HEK293 (cell line): Measurements from ENCODE around the gene SARM1.
A peak's percentile ranks its signal among the peaks of the same experiment; 100 is the strongest.

Source experiments
- CTCF ChIA-PET: fragments of 350-600 bp; formaldehyde crosslinking; extraction: SDS; loops from one replicate; lab custom pipeline; 2021; ENCODE audit warnings: antibody characterized with exemption; lab: Yijun Ruan, JAX
- POLR2A ChIA-PET: fragments of 300-600 bp; formaldehyde crosslinking; extraction: SDS; loops from one replicate; lab custom pipeline; 2020; ENCODE audit warnings: antibody characterized with exemption, inconsistent platforms; lab: Yijun Ruan, JAX
- H3K27ac ChIP-seq: fragments of 200-500 bp; sonication (Bioruptor generic); 2 replicates; pipeline ENCODE4 v1.5.1; 2014; ENCODE audit warnings: low read depth, low read length, control low read depth, inconsistent platforms; ENCODE audit errors: extremely low read depth
- H3K36me3 ChIP-seq, 2 experiments: fragments of 200-500 bp in 1 of 2; sonication (Bioruptor generic) in 1 of 2; 1 replicate in 1 of 2; 2 replicates in 1 of 2; pipeline ENCODE4 v1.5.1; 2014 to 2017; ENCODE audit warnings: inconsistent platforms in 2 of 2, low read length in 2 of 2; ENCODE audit not compliant: control insufficient read depth in 2 of 2, insufficient read depth in 1 of 2
- H3K4me1 ChIP-seq: fragments of 200-500 bp; sonication (Bioruptor generic); 2 replicates; pipeline ENCODE4 v1.5.1; 2014; ENCODE audit warnings: mild to moderate bottlenecking, low read length, inconsistent platforms; ENCODE audit not compliant: control insufficient read depth, insufficient read depth
- H3K4me3 ChIP-seq: 2 replicates; pipeline ENCODE4 v1.5.1; 2011; ENCODE audit warnings: low read depth, mild to moderate bottlenecking, control low read depth, low read length, moderate library complexity
- H3K9me3 ChIP-seq: fragments of 200-500 bp; sonication (Bioruptor generic); 2 replicates; pipeline ENCODE4 v1.5.1; 2014; ENCODE audit warnings: low read depth, low read length, inconsistent platforms; ENCODE audit not compliant: control insufficient read depth, insufficient read depth
- BCL11B ChIP-seq: fragments of 450-650 bp; formaldehyde crosslinking; IDR thresholded peaks from 2 replicates; pipeline ENCODE4 v1.5.1; 2016; ENCODE audit warnings: low read depth, missing biosample characterization, missing genetic modification characterization
- CTCF ChIP-seq: fragments of 450-650 bp; formaldehyde crosslinking; IDR thresholded peaks from 2 replicates; pipeline ENCODE4 v1.5.1; 2016; ENCODE audit warnings: missing biosample characterization, missing genetic modification characterization
- EGR2 ChIP-seq: fragments of 450-650 bp; formaldehyde crosslinking; IDR thresholded peaks from 2 replicates; pipeline ENCODE4 v1.5.1; 2016; ENCODE audit warnings: low read depth, missing biosample characterization, missing genetic modification characterization
- GLIS2 ChIP-seq: fragments of 450-650 bp; formaldehyde crosslinking; IDR thresholded peaks from 2 replicates; pipeline ENCODE4 v1.5.1; 2016; ENCODE audit warnings: missing biosample characterization, missing genetic modification characterization
- HOXD13 ChIP-seq: sonication (generic); formaldehyde crosslinking; IDR thresholded peaks from 2 replicates; pipeline ENCODE4 v1.8.0; 2022; ENCODE audit warnings: missing genetic modification reagents, borderline replicate concordance
- KLF1 ChIP-seq: fragments of 450-650 bp; formaldehyde crosslinking; IDR thresholded peaks from 2 replicates; pipeline ENCODE4 v1.5.1; 2016; ENCODE audit warnings: missing biosample characterization, missing genetic modification characterization
- SCRT1 ChIP-seq: fragments of 450-650 bp; formaldehyde crosslinking; IDR thresholded peaks from 2 replicates; pipeline ENCODE4 v1.5.1; 2016; ENCODE audit warnings: missing biosample characterization, missing genetic modification characterization, borderline replicate concordance
- SCRT2 ChIP-seq: fragments of 450-650 bp; formaldehyde crosslinking; IDR thresholded peaks from 2 replicates; pipeline ENCODE4 v1.5.1; 2016; ENCODE audit warnings: missing biosample characterization, missing genetic modification characterization
- SP7 ChIP-seq: fragments of 450-650 bp; formaldehyde crosslinking; IDR thresholded peaks from 2 replicates; pipeline ENCODE4 v1.5.1; 2016; ENCODE audit warnings: missing biosample characterization, missing genetic modification characterization
- YY1 ChIP-seq: fragments of 450-650 bp; formaldehyde crosslinking; IDR thresholded peaks from 2 replicates; pipeline ENCODE4 v1.5.1; 2018; ENCODE audit warnings: missing biosample characterization, missing genetic modification characterization
- ZBTB10 ChIP-seq: fragments of 450-650 bp; formaldehyde crosslinking; IDR thresholded peaks from 2 replicates; pipeline ENCODE4 v1.5.1; 2016; ENCODE audit warnings: missing biosample characterization, missing genetic modification characterization
- ZBTB20 ChIP-seq: fragments of 450-650 bp; formaldehyde crosslinking; IDR thresholded peaks from 2 replicates; pipeline ENCODE4 v1.5.1; 2016; ENCODE audit warnings: missing biosample characterization, missing genetic modification characterization
- ZNF146 ChIP-seq: fragments of 450-650 bp; formaldehyde crosslinking; IDR thresholded peaks from 2 replicates; pipeline ENCODE4 v1.5.1; 2016; ENCODE audit warnings: missing biosample characterization, missing genetic modification characterization
- ZNF148 ChIP-seq: fragments of 450-650 bp; formaldehyde crosslinking; IDR thresholded peaks from 2 replicates; pipeline ENCODE4 v1.5.0; 2017; ENCODE audit warnings: missing biosample characterization, missing genetic modification characterization, borderline replicate concordance
- ZNF157 ChIP-seq: fragments of 450-650 bp; formaldehyde crosslinking; IDR thresholded peaks from 2 replicates; pipeline ENCODE4 v1.5.1; 2016; ENCODE audit warnings: missing biosample characterization, missing genetic modification characterization
- ZNF2 ChIP-seq: fragments of 450-650 bp; formaldehyde crosslinking; IDR thresholded peaks from 2 replicates; pipeline ENCODE4 v1.5.1; 2016; ENCODE audit warnings: missing biosample characterization, missing genetic modification characterization
- ZNF202 ChIP-seq: fragments of 450-650 bp; formaldehyde crosslinking; IDR thresholded peaks from 2 replicates; pipeline ENCODE4 v1.5.1; 2016; ENCODE audit warnings: missing biosample characterization, missing genetic modification characterization, borderline replicate concordance
- ZNF266 ChIP-seq: fragments of 450-650 bp; formaldehyde crosslinking; IDR thresholded peaks from 2 replicates; pipeline ENCODE4 v1.5.1; 2016; ENCODE audit warnings: missing biosample characterization, missing genetic modification characterization, low read depth
- ZNF501 ChIP-seq: fragments of 450-650 bp; formaldehyde crosslinking; IDR thresholded peaks from 2 replicates; pipeline ENCODE4 v1.5.1; 2016; ENCODE audit warnings: missing biosample characterization, missing genetic modification characterization
- ZNF510 ChIP-seq: fragments of 450-650 bp; formaldehyde crosslinking; IDR thresholded peaks from 2 replicates; pipeline ENCODE4 v1.5.1; 2018; ENCODE audit warnings: mild to moderate bottlenecking, missing genetic modification characterization, missing biosample characterization; ENCODE audit not compliant: insufficient replicate concordance
- ZNF626 ChIP-seq: fragments of 450-650 bp; sonication (Bioruptor Pico); formaldehyde crosslinking; IDR thresholded peaks from 2 replicates; pipeline ENCODE4 v1.5.1; 2018; ENCODE audit warnings: missing biosample characterization, missing genetic modification characterization, inconsistent platforms
- ZXDB ChIP-seq: fragments of 450-650 bp; formaldehyde crosslinking; IDR thresholded peaks from 2 replicates; pipeline ENCODE4 v1.5.1; 2016; ENCODE audit warnings: missing biosample characterization, missing genetic modification characterization

Gene SARM1

DNA sequence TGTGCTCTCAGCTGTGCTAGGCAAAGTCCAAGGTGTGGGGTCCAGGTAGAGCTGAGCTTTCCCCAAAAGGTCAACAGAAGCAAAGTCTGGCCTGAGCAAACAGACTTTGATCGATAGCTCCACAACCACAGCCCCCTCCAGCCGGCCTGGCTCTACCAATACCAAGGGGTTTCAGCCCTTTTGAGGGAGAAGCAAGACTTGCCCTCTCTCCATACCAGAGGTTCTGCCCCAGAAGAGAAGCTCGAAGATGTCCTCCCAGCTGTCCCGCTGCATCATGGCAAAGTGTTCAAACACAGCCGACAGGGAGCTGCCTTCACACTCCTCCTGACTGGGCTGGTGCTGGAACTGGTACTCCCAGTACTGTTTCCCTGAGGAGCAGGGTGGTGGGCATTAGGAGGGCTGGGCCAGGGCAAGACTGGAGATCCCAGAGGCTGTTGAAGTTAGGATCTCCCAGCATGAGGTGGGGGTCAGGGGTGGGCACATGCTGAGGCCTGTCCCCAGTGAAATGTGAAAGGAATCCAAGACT lies 3.1 kb upstream of the SARM1 start:
- H3K4me3 ChIP-seq: no peak overlapping the region
- TF ChIP-seq YY1 (tag by site-specific recombination) (no peak), ZNF148 (tag by site-specific recombination) (no peak), SCRT1 (tag by site-specific recombination) (no peak), ZNF501 (tag by site-specific recombination) (no peak), ZNF510 (tag by site-specific recombination) (no peak)
- no peak overlapping the region for H3K27ac ChIP-seq
- no peaks in the 10 kb centered on the region for H3K9me3 ChIP-seq
- peaks cover 0 to 19% of the 10 kb centered on the region in 2 experiments; a peak in 2 of 3 replicates for H3K36me3 ChIP-seq
- ChIA-PET POLR2A (interaction anchor here (0.6 to 7.1 kb wide), 6 partner anchors 10 to 48 kb away, joined by 3 to 66 read pairs (median 4); partner anchors contain the start of genes IFT20, POLDIP2 and TNFAIP1), CTCF (interaction anchor here (0.7 to 1.4 kb wide), 2 partner anchors 39 to 119 kb away, joined by 3 to 4 read pairs; no protein-coding TSS in a partner anchor)
- H3K4me1 ChIP-seq: peaks cover 12% of the 10 kb centered on the region

DNA sequence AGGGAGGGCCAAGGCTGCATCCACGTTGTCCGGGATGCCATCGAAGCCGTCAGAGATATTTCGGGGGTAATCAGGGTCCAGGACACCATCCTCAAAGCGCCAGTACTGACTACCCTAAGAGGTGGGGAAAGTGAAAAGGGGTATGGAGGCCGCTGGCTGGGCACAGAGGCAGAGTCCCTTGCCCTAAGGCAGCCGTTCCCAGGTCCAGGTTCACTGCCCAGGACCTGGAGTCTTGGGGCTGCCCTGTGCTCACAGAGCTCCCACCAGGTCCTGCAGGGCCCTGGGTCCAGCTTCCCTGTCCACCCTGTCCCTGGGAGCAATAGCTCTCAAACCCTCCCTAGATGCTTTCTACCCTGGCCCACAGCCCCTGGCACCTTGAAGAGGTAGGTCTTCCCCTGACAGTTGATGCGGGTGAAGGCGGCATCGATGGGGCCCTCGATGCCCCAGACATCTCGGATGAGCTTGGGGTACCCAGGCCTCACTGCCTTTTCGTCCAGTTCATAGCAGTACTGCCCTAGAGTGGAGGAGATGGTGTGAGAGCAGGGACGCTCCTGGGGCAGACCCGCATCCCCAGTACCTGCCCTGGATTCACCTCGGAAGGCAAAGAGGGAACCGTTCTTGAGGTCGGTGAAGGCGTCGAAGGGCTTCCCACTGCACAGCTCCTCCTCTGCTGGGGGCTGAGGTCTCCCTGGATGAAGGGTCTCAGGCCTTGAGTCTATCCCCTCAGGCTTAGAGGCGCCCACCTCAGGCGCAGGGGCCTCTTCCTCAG lies 2.4 kb upstream of the SARM1 start:
- Histone ChIP-seq H3K4me1 (peaks cover 13% of the 10 kb centered on the region), H3K27ac (no peak overlapping the region)
- CTCF ChIA-PET: interaction anchor here (0.5 to 1.5 kb wide), 6 partner anchors 10 to 488 kb away, joined by 3 to 5 read pairs (median 4); no protein-coding TSS in a partner anchor

DNA sequence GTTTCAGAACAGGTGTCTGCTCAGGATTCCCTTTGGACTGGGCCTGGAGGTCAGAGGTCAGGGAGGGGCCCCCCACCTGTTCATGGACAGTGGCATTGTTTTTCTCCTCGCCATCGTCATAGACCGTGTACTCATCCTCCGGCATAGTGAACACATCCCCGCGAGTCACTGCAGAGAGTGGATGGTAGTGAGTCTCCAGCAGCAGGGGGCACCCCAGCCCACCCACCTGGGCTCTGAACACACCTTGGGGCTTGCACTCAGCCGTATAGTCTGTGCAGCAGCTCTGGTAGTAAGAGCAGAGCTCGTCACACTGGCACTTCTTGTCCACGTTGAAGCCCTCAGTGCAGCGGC lies 1.8 kb upstream of the SARM1 start:
- H3K4me3 ChIP-seq: no peak overlapping the region
- no peak overlapping the region for H3K27ac ChIP-seq
- peaks cover 0 to 6% of the 10 kb centered on the region in 2 experiments; a peak in 2 of 3 replicates for H3K36me3 ChIP-seq
- POLR2A ChIA-PET: interaction anchor here (1.1 to 7.1 kb wide), 4 partner anchors 11 to 34 kb away, joined by 3 to 66 read pairs (median 9); partner anchors contain the start of genes IFT20, POLDIP2 and TNFAIP1
- CTCF ChIA-PET: interaction anchor here (0.5 to 1.5 kb wide), 10 partner anchors 9 to 489 kb away, joined by 3 to 5 read pairs (median 4); no protein-coding TSS in a partner anchor
- TF ChIP-seq ZNF626 (tag by site-specific recombination): no peak
- TF ChIP-seq ZXDB (tag by site-specific recombination): no peak
- TF ChIP-seq SCRT2 (tag by site-specific recombination): 0 out of 2 replicates have a peak, but pooled peaks have one; percentile 21
- TF ChIP-seq ZNF2 (tag by site-specific recombination): no peak
- TF ChIP-seq BCL11B (tag by site-specific recombination): 0 out of 2 replicates have a peak, but pooled peaks have one; percentile 24
- no peak for TF ChIP-seq ZNF266 (tag by site-specific recombination)
- peak; percentile 25; the same call in 1 of the 2 replicates for TF ChIP-seq CTCF (tag by site-specific recombination)
- TF ChIP-seq GLIS2 (tag by site-specific recombination): 0 out of 2 replicates have a peak, but pooled peaks have one; percentile 31
- TF ChIP-seq, all 188 proteins: peak for 4
- Histone ChIP-seq H3K4me1 (peaks cover 13% of the 10 kb centered on the region), H3K9me3 (no peaks in the 10 kb centered on the region)

More for the DNA sequence above, 2.4 kb upstream of the SARM1 start:
- no peaks in the 10 kb centered on the region for H3K9me3 ChIP-seq
- no peak overlapping the region for H3K4me3 ChIP-seq
- TF ChIP-seq EGR2 (tag by site-specific recombination): no peak
- TF ChIP-seq SP7 (tag by site-specific recombination): no peak
- TF ChIP-seq ZNF146 (tag by site-specific recombination): no peak
- TF ChIP-seq ZBTB20 (tag by site-specific recombination): no peak
- no peak for TF ChIP-seq ZNF202 (tag by site-specific recombination)
- TF ChIP-seq KLF1 (tag by site-specific recombination): no peak
- TF ChIP-seq ZNF157 (tag by site-specific recombination): no peak
- no peak for TF ChIP-seq HOXD13 (CRISPR knock-in tag)
- TF ChIP-seq ZBTB10: no peak
- peaks cover 0 to 12% of the 10 kb centered on the region in 2 experiments; a peak in 2 of 3 replicates for H3K36me3 ChIP-seq
- POLR2A ChIA-PET: interaction anchor here (0.6 to 7.1 kb wide), 5 partner anchors 11 to 33 kb away, joined by 3 to 66 read pairs (median 5); partner anchors contain the start of genes IFT20, POLDIP2 and TNFAIP1
